Gastroesophageal sphincter (tissue), 3 donors: ENCODE data around the gene INAFM1.

Experiments used
- POLR2AphosphoS5 ChIP-seq: sonication (generic); formaldehyde crosslinking; IDR thresholded peaks from one replicate; pipeline ENCODE4 v1.6.1; 2017; ENCODE audit warnings: antibody characterized with exemption
- TF ChIP-seq, protein P1 (sequence below), 4 experiments: fragments of 200-600 bp in 2 of 4; fragments of 450-650 bp in 2 of 4; sonication (generic) in 1 of 4; IDR thresholded peaks; one replicate each; pipeline ENCODE4 v1.5.1; 2017 to 2019; ENCODE audit warnings: antibody characterized with exemption in 4 of 4, mild to moderate bottlenecking in 2 of 4, moderate library complexity in 2 of 4

- no peak for TF ChIP-seq POLR2AphosphoS5
- TF ChIP-seq, protein P1, sequence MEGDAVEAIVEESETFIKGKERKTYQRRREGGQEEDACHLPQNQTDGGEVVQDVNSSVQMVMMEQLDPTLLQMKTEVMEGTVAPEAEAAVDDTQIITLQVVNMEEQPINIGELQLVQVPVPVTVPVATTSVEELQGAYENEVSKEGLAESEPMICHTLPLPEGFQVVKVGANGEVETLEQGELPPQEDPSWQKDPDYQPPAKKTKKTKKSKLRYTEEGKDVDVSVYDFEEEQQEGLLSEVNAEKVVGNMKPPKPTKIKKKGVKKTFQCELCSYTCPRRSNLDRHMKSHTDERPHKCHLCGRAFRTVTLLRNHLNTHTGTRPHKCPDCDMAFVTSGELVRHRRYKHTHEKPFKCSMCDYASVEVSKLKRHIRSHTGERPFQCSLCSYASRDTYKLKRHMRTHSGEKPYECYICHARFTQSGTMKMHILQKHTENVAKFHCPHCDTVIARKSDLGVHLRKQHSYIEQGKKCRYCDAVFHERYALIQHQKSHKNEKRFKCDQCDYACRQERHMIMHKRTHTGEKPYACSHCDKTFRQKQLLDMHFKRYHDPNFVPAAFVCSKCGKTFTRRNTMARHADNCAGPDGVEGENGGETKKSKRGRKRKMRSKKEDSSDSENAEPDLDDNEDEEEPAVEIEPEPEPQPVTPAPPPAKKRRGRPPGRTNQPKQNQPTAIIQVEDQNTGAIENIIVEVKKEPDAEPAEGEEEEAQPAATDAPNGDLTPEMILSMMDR (IDR thresholded peaks at IDR 0.05) = no peak
Measured at GRCh38 chr19:47258895-47259555, 15.7 kb upstream of the INAFM1 start.
